H1 (cell line): ENCODE data around the gene SLC9C1. TPM values are rescaled to one million over a fixed set of nuclear protein-coding genes. Genes with fewer than 3 reads are reported as not detected.

Source experiments
- ASH2L ChIP-seq: fragments of 200-600, 300-600 bp; sonication (generic); IDR thresholded peaks from one replicate; pipeline ENCODE4 v1.7.1; 2017; ENCODE audit warnings: low read length
- EP300 ChIP-seq, 2 experiments: IDR thresholded peaks; 1 replicate in 1 of 2; 2 replicates in 1 of 2; pipeline ENCODE4 v1.6.1; 2011 to 2012; ENCODE audit warnings: low read depth in 2 of 2, low read length in 2 of 2, mild to moderate bottlenecking in 2 of 2, borderline replicate concordance in 1 of 2, inconsistent platforms in 1 of 2, moderate library complexity in 1 of 2
- FOSL1 ChIP-seq: IDR thresholded peaks from 2 replicates; pipeline ENCODE4 v1.6.1; 2011; ENCODE audit warnings: mild to moderate bottlenecking, low read depth, low read length, moderate library complexity; ENCODE audit not compliant: insufficient read depth
- GABPA ChIP-seq: IDR thresholded peaks from 2 replicates; pipeline ENCODE4 v1.6.1; 2011; ENCODE audit warnings: mild to moderate bottlenecking, low read length, moderate library complexity, borderline replicate concordance; ENCODE audit not compliant: insufficient read depth
- POLR2A ChIP-seq, 2 experiments: IDR thresholded peaks; 1 replicate in 1 of 2; 2 replicates in 1 of 2; pipeline ENCODE4 v1.6.1; 2011; ENCODE audit warnings: low read depth in 2 of 2, low read length in 2 of 2, mild to moderate bottlenecking in 2 of 2; ENCODE audit errors: control extremely low read depth in 1 of 2
- RNF2 ChIP-seq: fragments of 200-900, 300-1000 bp; sonication (generic); IDR thresholded peaks from 2 replicates; pipeline ENCODE4 v1.7.1; 2016; ENCODE audit warnings: borderline replicate concordance, low read depth, mild to moderate bottlenecking, antibody characterized with exemption, low read length; ENCODE audit not compliant: poor library complexity, severe bottlenecking; ENCODE audit errors: missing control alignments
- SIN3A ChIP-seq, 2 experiments: IDR thresholded peaks in 1 of 2; conservative IDR thresholded peaks in 1 of 2; 2 replicates each; pipeline ENCODE4 v1.6.1; 2011 to 2012; ENCODE audit warnings: low read length in 2 of 2, improper control_type of control experiment in 1 of 2, low read depth in 1 of 2, mild to moderate bottlenecking in 1 of 2
- ZNF274 ChIP-seq: IDR thresholded peaks from 2 replicates; pipeline ENCODE4 v1.7.0; 2012; ENCODE audit warnings: low read length, borderline replicate concordance; ENCODE audit errors: extremely low read depth
- polyA plus RNA-seq, 7 experiments: library from polyadenylated mRNA; depleted of rRNA in 3 of 7; stranded (reverse) in 5 of 7; unstranded in 2 of 7; fragments of >200 nt in 5 of 7; fragments of 200-250 nt in 2 of 7; gene quantifications; 1 replicate in 5 of 7; 2 replicates in 1 of 7; 4 replicates in 1 of 7; pipeline versions ENCODE4 v1.2.1 to v1.2.3, GENCODE V29; 2011 to 2013; ENCODE audit warnings: missing spikeins in 2 of 7, mixed read lengths in 2 of 7
- total RNA-seq: library from RNA; stranded (reverse); fragmentation: NEBNext Ultra II Directional; extraction: Animal tissue kit (Norgen Biotek cat#: 25700); gene quantifications from 2 replicates; pipeline ENCODE4 v1.2.1, GENCODE V29; 2021
- TF ChIP-seq, protein P1 (sequence below): fragments of 300-600 bp; sonication (generic); IDR thresholded peaks from 2 replicates; pipeline ENCODE4 v1.7.1; 2012; ENCODE audit warnings: low read length, moderate library complexity, mild to moderate bottlenecking, inconsistent platforms; ENCODE audit not compliant: insufficient replicate concordance

Gene SLC9C1
- total and polyA plus RNA-seq, 2 of the 8 experiments (the other 6 are each of a cell fraction or from before 2014, with no cell fraction given), result 0.15 to 0.24 TPM

DNA sequence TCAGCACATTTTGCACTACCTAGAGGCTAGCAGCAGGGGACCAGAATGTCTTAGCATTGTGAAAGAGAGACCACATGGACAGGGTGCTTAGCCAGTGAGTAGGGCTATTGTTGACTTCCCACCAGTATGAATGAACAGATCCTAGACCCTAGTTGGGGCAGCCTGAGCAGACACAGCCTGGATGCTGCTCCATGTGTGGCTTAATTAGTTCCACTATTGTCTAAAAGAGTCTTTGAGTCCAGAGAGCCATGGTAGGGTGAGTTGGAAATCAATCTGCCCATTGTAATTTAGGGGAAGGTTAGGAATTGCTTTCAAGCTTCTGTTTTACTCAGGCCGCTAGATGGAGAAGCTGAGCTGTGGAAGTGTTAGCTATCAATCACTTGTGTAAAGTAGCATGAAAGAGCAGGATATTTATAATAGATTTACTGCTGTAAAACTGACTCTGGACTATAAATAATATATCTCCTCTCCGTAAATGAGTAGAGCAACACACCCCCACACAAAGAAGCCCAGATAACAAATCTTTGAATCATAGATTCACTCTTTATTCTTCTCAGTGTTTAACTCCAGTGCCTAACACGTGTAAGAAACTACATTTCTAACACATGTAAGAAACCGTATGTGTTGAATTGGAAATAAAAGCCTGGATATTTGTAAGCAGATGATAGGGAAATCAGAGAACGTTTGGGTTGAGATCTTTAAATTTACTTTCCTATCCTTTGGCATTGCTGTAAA lies 156.9 kb downstream of the SLC9C1 start (continued):
- TF ChIP-seq, protein P1, sequence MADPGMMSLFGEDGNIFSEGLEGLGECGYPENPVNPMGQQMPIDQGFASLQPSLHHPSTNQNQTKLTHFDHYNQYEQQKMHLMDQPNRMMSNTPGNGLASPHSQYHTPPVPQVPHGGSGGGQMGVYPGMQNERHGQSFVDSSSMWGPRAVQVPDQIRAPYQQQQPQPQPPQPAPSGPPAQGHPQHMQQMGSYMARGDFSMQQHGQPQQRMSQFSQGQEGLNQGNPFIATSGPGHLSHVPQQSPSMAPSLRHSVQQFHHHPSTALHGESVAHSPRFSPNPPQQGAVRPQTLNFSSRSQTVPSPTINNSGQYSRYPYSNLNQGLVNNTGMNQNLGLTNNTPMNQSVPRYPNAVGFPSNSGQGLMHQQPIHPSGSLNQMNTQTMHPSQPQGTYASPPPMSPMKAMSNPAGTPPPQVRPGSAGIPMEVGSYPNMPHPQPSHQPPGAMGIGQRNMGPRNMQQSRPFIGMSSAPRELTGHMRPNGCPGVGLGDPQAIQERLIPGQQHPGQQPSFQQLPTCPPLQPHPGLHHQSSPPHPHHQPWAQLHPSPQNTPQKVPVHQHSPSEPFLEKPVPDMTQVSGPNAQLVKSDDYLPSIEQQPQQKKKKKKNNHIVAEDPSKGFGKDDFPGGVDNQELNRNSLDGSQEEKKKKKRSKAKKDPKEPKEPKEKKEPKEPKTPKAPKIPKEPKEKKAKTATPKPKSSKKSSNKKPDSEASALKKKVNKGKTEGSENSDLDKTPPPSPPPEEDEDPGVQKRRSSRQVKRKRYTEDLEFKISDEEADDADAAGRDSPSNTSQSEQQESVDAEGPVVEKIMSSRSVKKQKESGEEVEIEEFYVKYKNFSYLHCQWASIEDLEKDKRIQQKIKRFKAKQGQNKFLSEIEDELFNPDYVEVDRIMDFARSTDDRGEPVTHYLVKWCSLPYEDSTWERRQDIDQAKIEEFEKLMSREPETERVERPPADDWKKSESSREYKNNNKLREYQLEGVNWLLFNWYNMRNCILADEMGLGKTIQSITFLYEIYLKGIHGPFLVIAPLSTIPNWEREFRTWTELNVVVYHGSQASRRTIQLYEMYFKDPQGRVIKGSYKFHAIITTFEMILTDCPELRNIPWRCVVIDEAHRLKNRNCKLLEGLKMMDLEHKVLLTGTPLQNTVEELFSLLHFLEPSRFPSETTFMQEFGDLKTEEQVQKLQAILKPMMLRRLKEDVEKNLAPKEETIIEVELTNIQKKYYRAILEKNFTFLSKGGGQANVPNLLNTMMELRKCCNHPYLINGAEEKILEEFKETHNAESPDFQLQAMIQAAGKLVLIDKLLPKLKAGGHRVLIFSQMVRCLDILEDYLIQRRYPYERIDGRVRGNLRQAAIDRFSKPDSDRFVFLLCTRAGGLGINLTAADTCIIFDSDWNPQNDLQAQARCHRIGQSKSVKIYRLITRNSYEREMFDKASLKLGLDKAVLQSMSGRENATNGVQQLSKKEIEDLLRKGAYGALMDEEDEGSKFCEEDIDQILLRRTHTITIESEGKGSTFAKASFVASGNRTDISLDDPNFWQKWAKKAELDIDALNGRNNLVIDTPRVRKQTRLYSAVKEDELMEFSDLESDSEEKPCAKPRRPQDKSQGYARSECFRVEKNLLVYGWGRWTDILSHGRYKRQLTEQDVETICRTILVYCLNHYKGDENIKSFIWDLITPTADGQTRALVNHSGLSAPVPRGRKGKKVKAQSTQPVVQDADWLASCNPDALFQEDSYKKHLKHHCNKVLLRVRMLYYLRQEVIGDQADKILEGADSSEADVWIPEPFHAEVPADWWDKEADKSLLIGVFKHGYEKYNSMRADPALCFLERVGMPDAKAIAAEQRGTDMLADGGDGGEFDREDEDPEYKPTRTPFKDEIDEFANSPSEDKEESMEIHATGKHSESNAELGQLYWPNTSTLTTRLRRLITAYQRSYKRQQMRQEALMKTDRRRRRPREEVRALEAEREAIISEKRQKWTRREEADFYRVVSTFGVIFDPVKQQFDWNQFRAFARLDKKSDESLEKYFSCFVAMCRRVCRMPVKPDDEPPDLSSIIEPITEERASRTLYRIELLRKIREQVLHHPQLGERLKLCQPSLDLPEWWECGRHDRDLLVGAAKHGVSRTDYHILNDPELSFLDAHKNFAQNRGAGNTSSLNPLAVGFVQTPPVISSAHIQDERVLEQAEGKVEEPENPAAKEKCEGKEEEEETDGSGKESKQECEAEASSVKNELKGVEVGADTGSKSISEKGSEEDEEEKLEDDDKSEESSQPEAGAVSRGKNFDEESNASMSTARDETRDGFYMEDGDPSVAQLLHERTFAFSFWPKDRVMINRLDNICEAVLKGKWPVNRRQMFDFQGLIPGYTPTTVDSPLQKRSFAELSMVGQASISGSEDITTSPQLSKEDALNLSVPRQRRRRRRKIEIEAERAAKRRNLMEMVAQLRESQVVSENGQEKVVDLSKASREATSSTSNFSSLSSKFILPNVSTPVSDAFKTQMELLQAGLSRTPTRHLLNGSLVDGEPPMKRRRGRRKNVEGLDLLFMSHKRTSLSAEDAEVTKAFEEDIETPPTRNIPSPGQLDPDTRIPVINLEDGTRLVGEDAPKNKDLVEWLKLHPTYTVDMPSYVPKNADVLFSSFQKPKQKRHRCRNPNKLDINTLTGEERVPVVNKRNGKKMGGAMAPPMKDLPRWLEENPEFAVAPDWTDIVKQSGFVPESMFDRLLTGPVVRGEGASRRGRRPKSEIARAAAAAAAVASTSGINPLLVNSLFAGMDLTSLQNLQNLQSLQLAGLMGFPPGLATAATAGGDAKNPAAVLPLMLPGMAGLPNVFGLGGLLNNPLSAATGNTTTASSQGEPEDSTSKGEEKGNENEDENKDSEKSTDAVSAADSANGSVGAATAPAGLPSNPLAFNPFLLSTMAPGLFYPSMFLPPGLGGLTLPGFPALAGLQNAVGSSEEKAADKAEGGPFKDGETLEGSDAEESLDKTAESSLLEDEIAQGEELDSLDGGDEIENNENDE, result peak; percentile 41
- TF ChIP-seq POLR2A (IDR thresholded peaks at IDR 0.05; ENCODE audit: control extremely low read depth in 1 of 2, low read depth in 2 of 2, low read length in 2 of 2) (0 out of 3 replicates have a peak, but pooled peaks of 1 of the 2 experiments have one; percentile 18), GABPA (no peak), ASH2L (peak; percentile 41), EP300 (IDR thresholded peaks at IDR 0.05; ENCODE audit: borderline replicate concordance in 1 of 2, low read depth in 2 of 2, low read length in 2 of 2) (no peak), ZNF274 (no peak), FOSL1 (no peak), RNF2 (no peak), SIN3A (conservative IDR thresholded peaks at IDR 0.05 in 1 of 2, IDR thresholded peaks at IDR 0.05 in 1 of 2; ENCODE audit: low read depth in 1 of 2, low read length in 2 of 2) (peak in 1 of 2 experiments; percentile 17; a peak in 1 of 4 replicates)
